K562 (cell line): ENCODE data around the gene SRRT. TPM values are rescaled to one million over a fixed set of nuclear protein-coding genes. Genes with fewer than 3 reads are reported as not detected.

Experiments
- CEBPB ChIP-seq: fragments of 450-650 bp; IDR thresholded peaks from 2 replicates; pipeline ENCODE4 v1.6.1; 2016; ENCODE audit warnings: missing genetic modification characterization, missing compliant biosample characterization
- KLF1 ChIP-seq: fragments of 450-650 bp; IDR thresholded peaks from 2 replicates; pipeline ENCODE4 v1.6.1; 2016; ENCODE audit warnings: missing genetic modification characterization, missing compliant biosample characterization
- XRCC4 ChIP-seq: IDR thresholded peaks from one replicate; pipeline ENCODE4 v1.6.1; 2011; ENCODE audit not compliant: insufficient read depth, insufficient read length; ENCODE audit errors: extremely low read depth
- ZFX ChIP-seq: sonication (generic); formaldehyde crosslinking; IDR thresholded peaks from 2 replicates; pipeline ENCODE4 v1.8.0; 2022; ENCODE audit warnings: mild to moderate bottlenecking, missing genetic modification reagents, moderate library complexity
- ZNF121 ChIP-seq: sonication (generic); formaldehyde crosslinking; conservative IDR thresholded peaks from 2 replicates; pipeline ENCODE4 v1.8.0; 2022; ENCODE audit warnings: missing genetic modification reagents
- ZNF444 ChIP-seq: fragments of 250-450 bp; sonication (Bioruptor Pico); IDR thresholded peaks from 2 replicates; pipeline ENCODE4 v1.4.0; 2020; ENCODE audit warnings: mild to moderate bottlenecking, moderate library complexity
- ZNF586 ChIP-seq: fragments of 450-650 bp; formaldehyde crosslinking; conservative IDR thresholded peaks from 2 replicates; pipeline ENCODE4 v1.4.0; 2020; ENCODE audit warnings: mild to moderate bottlenecking, moderate library complexity
- polyA plus RNA-seq, 8 experiments: library from polyadenylated mRNA; depleted of rRNA in 4 of 8; stranded (reverse) in 5 of 8; unstranded in 3 of 8; fragments of >200 nt; fragmentation: Nextera tagmentation in 2 of 8; fragmentation: Illumina TruSeq in 1 of 8; extraction: Ambion mirVana in 2 of 8; extraction: Trizol in 1 of 8; gene quantifications; 2 replicates each; pipeline versions ENCODE4 v1.2.1 to v1.2.3, GENCODE V29; 2011 to 2014; ENCODE audit warnings: inconsistent platforms in 1 of 8, missing spikeins in 1 of 8
- total RNA-seq, 7 experiments: library from RNA; depleted of rRNA in 6 of 7; stranded (reverse); fragments of >200 nt in 6 of 7; fragmentation: Illumina TruSeq in 2 of 7; extraction: Trizol in 2 of 7; gene quantifications; 2 replicates each; pipeline versions ENCODE4 v1.2.1 to v1.2.3, GENCODE V29; 2011 to 2021; ENCODE audit warnings: low replicate concordance in 1 of 7
- TF ChIP-seq, protein P1 (sequence below): fragments of 150-350 bp; IDR thresholded peaks from 2 replicates; pipeline ENCODE4 v1.6.1; 2014; ENCODE audit warnings: low read depth, mild to moderate bottlenecking, low read length, borderline replicate concordance
- TF ChIP-seq, protein P2 (sequence below): fragments of 450-650 bp; IDR thresholded peaks from 2 replicates; pipeline ENCODE4 v1.6.1; 2017; ENCODE audit warnings: mild to moderate bottlenecking, moderate library complexity
- TF ChIP-seq, protein P3 (sequence below), 2 experiments: fragments of 450-650 bp; conservative IDR thresholded peaks; 2 replicates each; pipeline ENCODE4 v1.6.1; 2017; ENCODE audit warnings: mild to moderate bottlenecking in 2 of 2, moderate library complexity in 2 of 2
- TF ChIP-seq, protein P4 (sequence below), 2 experiments: fragments of 450-650 bp; formaldehyde crosslinking in 1 of 2; IDR thresholded peaks; 2 replicates each; pipeline versions ENCODE4 v1.4.0 to v1.6.1; 2014 to 2020; ENCODE audit warnings: mild to moderate bottlenecking in 2 of 2, borderline replicate concordance in 1 of 2, low read depth in 1 of 2

SRRT gene
- total and polyA plus RNA-seq, 9 of the 15 experiments (the other 6 are each of a cell fraction or from before 2014, with no cell fraction given) = 10.3 to 263 (median 84.4) TPM

DNA sequence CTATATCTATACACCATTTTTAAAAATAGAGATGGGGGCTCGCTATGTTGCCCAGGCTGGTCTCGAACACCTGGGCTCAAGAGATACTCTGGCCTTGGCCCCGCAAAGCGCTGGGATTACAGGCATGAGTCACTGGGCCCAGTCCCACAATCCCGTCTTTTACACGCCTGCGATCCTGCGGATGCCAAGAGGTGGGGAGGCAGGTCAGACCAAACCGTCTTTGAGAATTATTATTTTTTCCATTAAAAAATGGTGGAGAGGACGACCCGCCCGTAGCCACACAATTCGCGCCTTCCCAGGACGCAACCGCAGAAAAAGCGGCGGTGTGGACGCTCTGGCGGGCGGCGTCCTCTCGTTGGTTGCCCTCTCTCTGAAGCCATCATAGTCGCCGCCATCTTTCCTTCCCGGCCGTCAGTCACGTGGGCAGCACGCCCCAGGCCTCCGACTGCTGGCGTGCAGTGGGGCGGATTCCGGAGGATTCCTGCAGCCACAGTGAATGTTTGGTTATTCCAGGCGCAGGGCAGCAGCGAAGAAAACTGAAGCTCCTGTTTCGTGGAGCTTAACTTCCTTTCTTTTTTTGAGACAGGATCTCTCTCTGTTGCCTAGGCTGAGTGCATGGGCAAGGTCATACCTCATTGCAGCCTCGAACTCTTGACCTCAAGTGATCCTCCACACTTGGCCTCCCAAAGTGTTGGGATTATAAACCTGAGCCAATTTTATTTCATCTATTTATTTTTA, 37.6 kb upstream of the SRRT start (continued):
- TF ChIP-seq, protein P1, sequence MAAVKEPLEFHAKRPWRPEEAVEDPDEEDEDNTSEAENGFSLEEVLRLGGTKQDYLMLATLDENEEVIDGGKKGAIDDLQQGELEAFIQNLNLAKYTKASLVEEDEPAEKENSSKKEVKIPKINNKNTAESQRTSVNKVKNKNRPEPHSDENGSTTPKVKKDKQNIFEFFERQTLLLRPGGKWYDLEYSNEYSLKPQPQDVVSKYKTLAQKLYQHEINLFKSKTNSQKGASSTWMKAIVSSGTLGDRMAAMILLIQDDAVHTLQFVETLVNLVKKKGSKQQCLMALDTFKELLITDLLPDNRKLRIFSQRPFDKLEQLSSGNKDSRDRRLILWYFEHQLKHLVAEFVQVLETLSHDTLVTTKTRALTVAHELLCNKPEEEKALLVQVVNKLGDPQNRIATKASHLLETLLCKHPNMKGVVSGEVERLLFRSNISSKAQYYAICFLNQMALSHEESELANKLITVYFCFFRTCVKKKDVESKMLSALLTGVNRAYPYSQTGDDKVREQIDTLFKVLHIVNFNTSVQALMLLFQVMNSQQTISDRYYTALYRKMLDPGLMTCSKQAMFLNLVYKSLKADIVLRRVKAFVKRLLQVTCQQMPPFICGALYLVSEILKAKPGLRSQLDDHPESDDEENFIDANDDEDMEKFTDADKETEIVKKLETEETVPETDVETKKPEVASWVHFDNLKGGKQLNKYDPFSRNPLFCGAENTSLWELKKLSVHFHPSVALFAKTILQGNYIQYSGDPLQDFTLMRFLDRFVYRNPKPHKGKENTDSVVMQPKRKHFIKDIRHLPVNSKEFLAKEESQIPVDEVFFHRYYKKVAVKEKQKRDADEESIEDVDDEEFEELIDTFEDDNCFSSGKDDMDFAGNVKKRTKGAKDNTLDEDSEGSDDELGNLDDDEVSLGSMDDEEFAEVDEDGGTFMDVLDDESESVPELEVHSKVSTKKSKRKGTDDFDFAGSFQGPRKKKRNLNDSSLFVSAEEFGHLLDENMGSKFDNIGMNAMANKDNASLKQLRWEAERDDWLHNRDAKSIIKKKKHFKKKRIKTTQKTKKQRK = no peak
- TF ChIP-seq, protein P2, sequence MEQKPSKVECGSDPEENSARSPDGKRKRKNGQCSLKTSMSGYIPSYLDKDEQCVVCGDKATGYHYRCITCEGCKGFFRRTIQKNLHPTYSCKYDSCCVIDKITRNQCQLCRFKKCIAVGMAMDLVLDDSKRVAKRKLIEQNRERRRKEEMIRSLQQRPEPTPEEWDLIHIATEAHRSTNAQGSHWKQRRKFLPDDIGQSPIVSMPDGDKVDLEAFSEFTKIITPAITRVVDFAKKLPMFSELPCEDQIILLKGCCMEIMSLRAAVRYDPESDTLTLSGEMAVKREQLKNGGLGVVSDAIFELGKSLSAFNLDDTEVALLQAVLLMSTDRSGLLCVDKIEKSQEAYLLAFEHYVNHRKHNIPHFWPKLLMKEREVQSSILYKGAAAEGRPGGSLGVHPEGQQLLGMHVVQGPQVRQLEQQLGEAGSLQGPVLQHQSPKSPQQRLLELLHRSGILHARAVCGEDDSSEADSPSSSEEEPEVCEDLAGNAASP = no peak
- TF ChIP-seq ZNF444 (CRISPR knock-in tag) (no peak), ZFX (CRISPR knock-in tag) (peak; percentile 87), KLF1 (no peak), ZNF586 (CRISPR knock-in tag) (no peak), ZNF121 (CRISPR knock-in tag) (no peak), XRCC4 (no peak), CEBPB (tag) (no peak)
- TF ChIP-seq, protein P3, sequence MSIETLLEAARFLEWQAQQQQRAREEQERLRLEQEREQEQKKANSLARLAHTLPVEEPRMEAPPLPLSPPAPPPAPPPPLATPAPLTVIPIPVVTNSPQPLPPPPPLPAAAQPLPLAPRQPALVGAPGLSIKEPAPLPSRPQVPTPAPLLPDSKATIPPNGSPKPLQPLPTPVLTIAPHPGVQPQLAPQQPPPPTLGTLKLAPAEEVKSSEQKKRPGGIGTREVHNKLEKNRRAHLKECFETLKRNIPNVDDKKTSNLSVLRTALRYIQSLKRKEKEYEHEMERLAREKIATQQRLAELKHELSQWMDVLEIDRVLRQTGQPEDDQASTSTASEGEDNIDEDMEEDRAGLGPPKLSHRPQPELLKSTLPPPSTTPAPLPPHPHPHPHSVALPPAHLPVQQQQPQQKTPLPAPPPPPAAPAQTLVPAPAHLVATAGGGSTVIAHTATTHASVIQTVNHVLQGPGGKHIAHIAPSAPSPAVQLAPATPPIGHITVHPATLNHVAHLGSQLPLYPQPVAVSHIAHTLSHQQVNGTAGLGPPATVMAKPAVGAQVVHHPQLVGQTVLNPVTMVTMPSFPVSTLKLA (conservative IDR thresholded peaks at IDR 0.05) = peak; percentile 87 to 91
- TF ChIP-seq, protein P4, sequence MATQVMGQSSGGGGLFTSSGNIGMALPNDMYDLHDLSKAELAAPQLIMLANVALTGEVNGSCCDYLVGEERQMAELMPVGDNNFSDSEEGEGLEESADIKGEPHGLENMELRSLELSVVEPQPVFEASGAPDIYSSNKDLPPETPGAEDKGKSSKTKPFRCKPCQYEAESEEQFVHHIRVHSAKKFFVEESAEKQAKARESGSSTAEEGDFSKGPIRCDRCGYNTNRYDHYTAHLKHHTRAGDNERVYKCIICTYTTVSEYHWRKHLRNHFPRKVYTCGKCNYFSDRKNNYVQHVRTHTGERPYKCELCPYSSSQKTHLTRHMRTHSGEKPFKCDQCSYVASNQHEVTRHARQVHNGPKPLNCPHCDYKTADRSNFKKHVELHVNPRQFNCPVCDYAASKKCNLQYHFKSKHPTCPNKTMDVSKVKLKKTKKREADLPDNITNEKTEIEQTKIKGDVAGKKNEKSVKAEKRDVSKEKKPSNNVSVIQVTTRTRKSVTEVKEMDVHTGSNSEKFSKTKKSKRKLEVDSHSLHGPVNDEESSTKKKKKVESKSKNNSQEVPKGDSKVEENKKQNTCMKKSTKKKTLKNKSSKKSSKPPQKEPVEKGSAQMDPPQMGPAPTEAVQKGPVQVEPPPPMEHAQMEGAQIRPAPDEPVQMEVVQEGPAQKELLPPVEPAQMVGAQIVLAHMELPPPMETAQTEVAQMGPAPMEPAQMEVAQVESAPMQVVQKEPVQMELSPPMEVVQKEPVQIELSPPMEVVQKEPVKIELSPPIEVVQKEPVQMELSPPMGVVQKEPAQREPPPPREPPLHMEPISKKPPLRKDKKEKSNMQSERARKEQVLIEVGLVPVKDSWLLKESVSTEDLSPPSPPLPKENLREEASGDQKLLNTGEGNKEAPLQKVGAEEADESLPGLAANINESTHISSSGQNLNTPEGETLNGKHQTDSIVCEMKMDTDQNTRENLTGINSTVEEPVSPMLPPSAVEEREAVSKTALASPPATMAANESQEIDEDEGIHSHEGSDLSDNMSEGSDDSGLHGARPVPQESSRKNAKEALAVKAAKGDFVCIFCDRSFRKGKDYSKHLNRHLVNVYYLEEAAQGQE (IDR thresholded peaks at IDR 0.05; ENCODE audit: borderline replicate concordance) = peak; percentile 86
- TF ChIP-seq, protein P4 (CRISPR knock-in tag; IDR thresholded peaks at IDR 0.05; ENCODE audit: low read depth) = 0 out of 2 replicates have a peak, but pooled peaks have one; percentile 16
